ENCODE data around the gene KCTD3.

- TF ChIP-seq BHLHE40 (IDR thresholded peaks at IDR 0.05; ENCODE audit: borderline replicate concordance) (no peak), FOXK2 (IDR thresholded peaks at IDR 0.05) (no peak)
These were observed 64.4 kb downstream of the KCTD3 start for GRCh38 chr1:215631489-215631888.
